HepG2 (cell line): ENCODE measurements around the gene PTPRF. TPM values are rescaled to one million over a fixed set of nuclear protein-coding genes. Genes with fewer than 3 reads are reported as not detected.

Source experiments
- GFI1 ChIP-seq: sonication (generic); formaldehyde crosslinking; IDR thresholded peaks from 2 replicates; pipeline ENCODE4 v1.5.0; 2020; ENCODE audit warnings: missing genetic modification reagents, mild to moderate bottlenecking, borderline replicate concordance
- HDAC1 ChIP-seq: sonication (generic); formaldehyde crosslinking; IDR thresholded peaks from 2 replicates; pipeline ENCODE4 v1.5.1; 2020; ENCODE audit warnings: mild to moderate bottlenecking, missing genetic modification reagents
- HES4 ChIP-seq: sonication (generic); formaldehyde crosslinking; IDR thresholded peaks from 2 replicates; pipeline ENCODE4 v1.9.0; 2021; ENCODE audit warnings: mild to moderate bottlenecking, missing genetic modification reagents, borderline replicate concordance
- HNRNPH1 ChIP-seq: fragments of 200-400 bp; formaldehyde crosslinking; optimal IDR thresholded peaks from 2 replicates; pipeline ENCODE3; 2017; ENCODE audit warnings: mild to moderate bottlenecking, low read depth, low read length
- IKZF1 ChIP-seq: fragments of 450-650 bp; IDR thresholded peaks from 2 replicates; pipeline ENCODE4 v1.7.1; 2016
- MLLT10 ChIP-seq: sonication (generic); formaldehyde crosslinking; IDR thresholded peaks from 2 replicates; pipeline ENCODE4 v1.4.0; 2020; ENCODE audit warnings: missing genetic modification reagents
- REXO4 ChIP-seq: sonication (generic); formaldehyde crosslinking; IDR thresholded peaks from 2 replicates; pipeline ENCODE4 v1.8.0; 2022; ENCODE audit warnings: missing genetic modification reagents, mild to moderate bottlenecking, borderline replicate concordance
- RFXANK ChIP-seq: IDR thresholded peaks from 2 replicates; pipeline ENCODE4 v1.6.1; 2016
- ZNF20 ChIP-seq: sonication (generic); formaldehyde crosslinking; IDR thresholded peaks from 2 replicates; pipeline ENCODE4 v1.4.0; 2020; ENCODE audit warnings: mild to moderate bottlenecking, moderate library complexity, missing genetic modification reagents
- ZNF253 ChIP-seq: sonication (generic); formaldehyde crosslinking; IDR thresholded peaks from 2 replicates; pipeline ENCODE4 v1.8.0; 2022; ENCODE audit warnings: mild to moderate bottlenecking, missing genetic modification reagents, borderline replicate concordance
- ZNF318 ChIP-seq: sonication (generic); formaldehyde crosslinking; IDR thresholded peaks from 2 replicates; pipeline ENCODE4 v1.4.0; 2020; ENCODE audit warnings: mild to moderate bottlenecking, missing genetic modification reagents
- ZNF496 ChIP-seq: sonication (generic); formaldehyde crosslinking; IDR thresholded peaks from 2 replicates; pipeline ENCODE4 v1.8.1; 2023; ENCODE audit warnings: mild to moderate bottlenecking, moderate library complexity, missing genetic modification reagents; ENCODE audit not compliant: insufficient replicate concordance
- ZNF740 ChIP-seq: sonication (generic); formaldehyde crosslinking; IDR thresholded peaks from 2 replicates; pipeline ENCODE4 v1.4.0; 2020; ENCODE audit warnings: missing genetic modification reagents
- ZSCAN5A ChIP-seq: sonication (generic); formaldehyde crosslinking; IDR thresholded peaks from 2 replicates; pipeline ENCODE4 v1.8.0; 2022; ENCODE audit warnings: mild to moderate bottlenecking, missing genetic modification reagents, borderline replicate concordance
- ZSCAN9 ChIP-seq: IDR thresholded peaks from 2 replicates; pipeline ENCODE4 v1.6.1; 2016; ENCODE audit warnings: borderline replicate concordance
- polyA plus RNA-seq, 8 experiments: library from polyadenylated mRNA; depleted of rRNA in 3 of 8; stranded (reverse) in 7 of 8; unstranded in 1 of 8; fragments of >200 nt; fragmentation: Illumina TruSeq in 4 of 8; extraction: Trizol in 4 of 8; gene quantifications; 2 replicates each; pipeline versions ENCODE4 v1.2.1 to v1.2.3, GENCODE V29; 2011 to 2016; ENCODE audit warnings: low read depth in 4 of 8, missing spikeins in 1 of 8, mixed read lengths in 1 of 8; ENCODE audit not compliant: insufficient read depth in 1 of 8
- total RNA-seq, 5 experiments: library from RNA; depleted of rRNA; stranded (reverse); fragments of >200 nt; fragmentation: Illumina TruSeq; extraction: Trizol; gene quantifications; 2 replicates each; pipeline ENCODE4 v1.2.3, GENCODE V29; 2016; ENCODE audit warnings: low read depth in 1 of 5
- TF ChIP-seq, protein P1 (sequence below): sonication (generic); formaldehyde crosslinking; IDR thresholded peaks from 2 replicates; pipeline ENCODE4 v1.4.0; 2020; ENCODE audit warnings: missing genetic modification reagents
- TF ChIP-seq, protein P2 (sequence below): sonication (generic); formaldehyde crosslinking; IDR thresholded peaks from 2 replicates; pipeline ENCODE4 v1.5.0; 2020; ENCODE audit warnings: missing genetic modification reagents, mild to moderate bottlenecking, borderline replicate concordance

Gene PTPRF
- total and polyA plus RNA-seq, 2 of the 13 experiments (the other 11 are each of a cell fraction or from before 2014, with no cell fraction given) = 55.9 to 167 TPM

GRCh38 chr1:43545695-43546387 is 15.2 kb downstream of the PTPRF start (continued):
- no peak for TF ChIP-seq ZNF318 (CRISPR knock-in tag)
- TF ChIP-seq REXO4 (CRISPR knock-in tag) = no peak
- no peak for TF ChIP-seq HNRNPH1
- TF ChIP-seq RFXANK (CRISPR knock-in tag) = no peak
- TF ChIP-seq IKZF1 = no peak
- TF ChIP-seq GFI1 (CRISPR knock-in tag) = no peak; the same call in 1 of the 2 replicates
- TF ChIP-seq ZNF496 = no peak
- no peak for TF ChIP-seq ZNF20 (CRISPR knock-in tag)
- TF ChIP-seq HES4 (CRISPR knock-in tag) = no peak
- TF ChIP-seq, protein P1, sequence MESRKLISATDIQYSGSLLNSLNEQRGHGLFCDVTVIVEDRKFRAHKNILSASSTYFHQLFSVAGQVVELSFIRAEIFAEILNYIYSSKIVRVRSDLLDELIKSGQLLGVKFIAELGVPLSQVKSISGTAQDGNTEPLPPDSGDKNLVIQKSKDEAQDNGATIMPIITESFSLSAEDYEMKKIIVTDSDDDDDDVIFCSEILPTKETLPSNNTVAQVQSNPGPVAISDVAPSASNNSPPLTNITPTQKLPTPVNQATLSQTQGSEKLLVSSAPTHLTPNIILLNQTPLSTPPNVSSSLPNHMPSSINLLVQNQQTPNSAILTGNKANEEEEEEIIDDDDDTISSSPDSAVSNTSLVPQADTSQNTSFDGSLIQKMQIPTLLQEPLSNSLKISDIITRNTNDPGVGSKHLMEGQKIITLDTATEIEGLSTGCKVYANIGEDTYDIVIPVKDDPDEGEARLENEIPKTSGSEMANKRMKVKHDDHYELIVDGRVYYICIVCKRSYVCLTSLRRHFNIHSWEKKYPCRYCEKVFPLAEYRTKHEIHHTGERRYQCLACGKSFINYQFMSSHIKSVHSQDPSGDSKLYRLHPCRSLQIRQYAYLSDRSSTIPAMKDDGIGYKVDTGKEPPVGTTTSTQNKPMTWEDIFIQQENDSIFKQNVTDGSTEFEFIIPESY (CRISPR knock-in tag) = peak; percentile 26; the same call in 1 of the 2 replicates
- TF ChIP-seq ZSCAN5A = peak; percentile 65; the same call in 1 of the 2 replicates
- TF ChIP-seq ZNF253 (CRISPR knock-in tag) = no peak
- TF ChIP-seq, protein P2, sequence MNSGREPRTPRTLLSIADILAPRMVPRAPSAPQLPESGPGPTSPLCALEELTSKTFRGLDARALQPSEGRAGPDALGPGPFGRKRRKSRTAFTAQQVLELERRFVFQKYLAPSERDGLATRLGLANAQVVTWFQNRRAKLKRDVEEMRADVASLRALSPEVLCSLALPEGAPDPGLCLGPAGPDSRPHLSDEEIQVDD (CRISPR knock-in tag) = no peak
- TF ChIP-seq ZNF740 (CRISPR knock-in tag) = peak; percentile 66; the same call in 1 of the 2 replicates
- TF ChIP-seq HDAC1 (CRISPR knock-in tag) = peak; percentile 88
- no peak; the same call in 1 of the 2 replicates for TF ChIP-seq ZSCAN9
- TF ChIP-seq MLLT10 (CRISPR knock-in tag) = no peak
